Measurements from ENCODE around the gene UBE2K.
"Not testable (repeated sequence)": the region's sequence is repeated elsewhere in the genome, so short reads cannot be mapped to it uniquely, and the experiment has no call there.

UBE2K gene

GRCh38 chr4:39689970-39690369, 8.0 kb upstream of the UBE2K start:
- no peak for DNase-seq (ENCODE audit: low read depth)

GRCh38 chr4:39698424-39699009, 581 bp downstream of the UBE2K start:
- DNase-seq (ENCODE audit: low read depth) = peak; percentile 24

- DNase-seq (ENCODE audit: low read depth) = no peak
Observed at GRCh38 chr4:39699687-39700409, 1.9 kb downstream of the UBE2K start.

GRCh38 chr4:39700554-39700953, 2.6 kb downstream of the UBE2K start:
- DNase-seq (ENCODE audit: low read depth) = no peak

- no peak for DNase-seq (ENCODE audit: low read depth)
Observed at GRCh38 chr4:39702716-39703115, 4.8 kb downstream of the UBE2K start.

- DNase-seq (ENCODE audit: low read depth) = not testable (repeated sequence)
Observed at GRCh38 chr4:39704789-39705188, 6.9 kb downstream of the UBE2K start.

- no peak for DNase-seq (ENCODE audit: low read depth)
Observed at GRCh38 chr4:39706334-39706733, 8.4 kb downstream of the UBE2K start.

- no peak for DNase-seq (ENCODE audit: low read depth)
Observed at GRCh38 chr4:39706741-39707511, 9.0 kb downstream of the UBE2K start.

- DNase-seq (ENCODE audit: low read depth) = no peak
Observed at GRCh38 chr4:39710098-39710896, 12.4 kb downstream of the UBE2K start.

GRCh38 chr4:39712819-39713607, 15.1 kb downstream of the UBE2K start:
- DNase-seq (ENCODE audit: low read depth) = no peak

- DNase-seq (ENCODE audit: low read depth) = no peak
Observed at GRCh38 chr4:39713691-39714090, 15.8 kb downstream of the UBE2K start.

GRCh38 chr4:39714166-39714565, 16.2 kb downstream of the UBE2K start:
- DNase-seq (ENCODE audit: low read depth) = no peak

- DNase-seq (ENCODE audit: low read depth) = no peak
Observed at GRCh38 chr4:39715788-39716187, 17.9 kb downstream of the UBE2K start.

GRCh38 chr4:39716356-39716755, 18.4 kb downstream of the UBE2K start:
- no peak for DNase-seq (ENCODE audit: low read depth)

GRCh38 chr4:39717743-39718142, 19.8 kb downstream of the UBE2K start:
- not testable (repeated sequence) for DNase-seq (ENCODE audit: low read depth)

GRCh38 chr4:39718366-39719323, 20.7 kb downstream of the UBE2K start:
- DNase-seq (ENCODE audit: low read depth) = no peak

- no peak for DNase-seq (ENCODE audit: low read depth)
Observed at GRCh38 chr4:39719804-39720580, 22.1 kb downstream of the UBE2K start.

GRCh38 chr4:39721273-39721672, 23.3 kb downstream of the UBE2K start:
- DNase-seq (ENCODE audit: low read depth) = not testable (repeated sequence)

- no peak for DNase-seq (ENCODE audit: low read depth)
Observed at GRCh38 chr4:39721788-39722187, 23.9 kb downstream of the UBE2K start.

Measured in stimulated activated CD8-positive, alpha-beta memory T cell treated with anti-CD3 and anti-CD28 coated beads, Interleukin-12 subunit alpha, Interleukin-12 subunit beta, amount 100 ng/mL, for 4 hours (primary cell).